ENCODE data around the gene MYLK. TPM values are rescaled to one million over a fixed set of nuclear protein-coding genes. Genes with fewer than 3 reads are reported as not detected.

Gene MYLK
- total and polyA plus RNA-seq, 9 donors = 16.4 to 34.5 (median 27.0) TPM

GRCh38 chr3:123564056-123564455 lies 320.1 kb downstream of the MYLK start:
- no peaks in the 10 kb centered on the region for H3K9me3 ChIP-seq (replicated peaks; ENCODE audit: control insufficient read depth, low read depth, low read length)
- no peaks in the 10 kb centered on the region for H3K27me3 ChIP-seq (ENCODE audit: control insufficient read depth, insufficient read depth, low read length)
- no peaks in the 10 kb centered on the region for H3K4me1 ChIP-seq (ENCODE audit: control insufficient read depth, insufficient read depth, low read length)
- H3K4me3 ChIP-seq (ENCODE audit: low read length) = no peak overlapping the region
- WGBS (ENCODE audit: insufficient coverage) = 95% methylated on average over 6 of the region's 6 CpGs
- DNase-seq = no peak
- no peak overlapping the region for H3K27ac ChIP-seq (ENCODE audit: low read length)
- H3K36me3 ChIP-seq (ENCODE audit: control insufficient read depth, insufficient read depth, low read length) = peaks cover 10% of the 10 kb centered on the region

- DNase-seq = no peak
- H3K4me1 ChIP-seq (ENCODE audit: control insufficient read depth, insufficient read depth, low read length) = no peaks in the 10 kb centered on the region
- no peaks in the 10 kb centered on the region for H3K9me3 ChIP-seq (replicated peaks; ENCODE audit: control insufficient read depth, low read depth, low read length)
- H3K4me3 ChIP-seq (ENCODE audit: low read length) = no peak overlapping the region
- WGBS (ENCODE audit: insufficient coverage) = no CpG with 5 or more reads among the region's 1 CpG
- no peak overlapping the region for H3K27ac ChIP-seq (ENCODE audit: low read length)
- H3K36me3 ChIP-seq (ENCODE audit: control insufficient read depth, insufficient read depth, low read length) = peaks cover 6% of the 10 kb centered on the region
- H3K27me3 ChIP-seq (ENCODE audit: control insufficient read depth, insufficient read depth, low read length) = no peaks in the 10 kb centered on the region
Observed at GRCh38 chr3:123562547-123562946, 321.6 kb downstream of the MYLK start.

GRCh38 chr3:123561188-123561587 lies 322.9 kb downstream of the MYLK start:
- WGBS (ENCODE audit: insufficient coverage) = no CpG with 5 or more reads among the region's 2 CpGs
- DNase-seq = no peak
- Histone ChIP-seq H3K36me3 (ENCODE audit: control insufficient read depth, insufficient read depth, low read length) (peaks cover 6% of the 10 kb centered on the region), H3K4me3 (ENCODE audit: low read length) (no peak overlapping the region), H3K27me3 (ENCODE audit: control insufficient read depth, insufficient read depth, low read length) (no peaks in the 10 kb centered on the region), H3K27ac (ENCODE audit: low read length) (no peak overlapping the region), H3K4me1 (ENCODE audit: control insufficient read depth, insufficient read depth, low read length) (no peaks in the 10 kb centered on the region), H3K9me3 (replicated peaks; ENCODE audit: control insufficient read depth, low read depth, low read length) (no peaks in the 10 kb centered on the region)

Other genes starting within 250 kb of the MYLK start
- gene CCDC14, start 76.9 kb upstream of the MYLK start, total RNA-seq = 46.1 TPM
- 10 to 100 TPM; 35.0 to 59.1 (median 51.1) TPM for gene CCDC14, start 76.9 kb upstream of the MYLK start, polyA plus RNA-seq (ENCODE audit: insufficient read depth in 1 of 8, insufficient read length in 8 of 8, low replicate concordance in 1 of 8)
- gene ROPN1, start 107.8 kb upstream of the MYLK start, total RNA-seq = not detected
- gene ROPN1, start 107.8 kb upstream of the MYLK start, polyA plus RNA-seq (ENCODE audit: insufficient read depth in 1 of 8, insufficient read length in 8 of 8, low replicate concordance in 1 of 8) = under 1 TPM in 3 of 8 donors, not detected in 5; 0.08 to 0.16 (median 0.13) TPM
- 9.0 TPM for gene KALRN, start 149.0 kb upstream of the MYLK start, total RNA-seq
- 1 to 10 TPM; 6.1 to 9.3 (median 7.0) TPM for gene KALRN, start 149.0 kb upstream of the MYLK start, polyA plus RNA-seq (ENCODE audit: insufficient read depth in 1 of 8, insufficient read length in 8 of 8, low replicate concordance in 1 of 8)

All from muscle of leg (tissue), 11 donors.